OCI-M2 (cell line): Measurements from ENCODE around the gene MGLL.

Experiments
- DNase-seq: peaks from one replicate; lab custom pipeline; 2025; ENCODE audit not compliant: unreplicated experiment; lab: John Stamatoyannopoulos, UW

The MGLL gene

DNA sequence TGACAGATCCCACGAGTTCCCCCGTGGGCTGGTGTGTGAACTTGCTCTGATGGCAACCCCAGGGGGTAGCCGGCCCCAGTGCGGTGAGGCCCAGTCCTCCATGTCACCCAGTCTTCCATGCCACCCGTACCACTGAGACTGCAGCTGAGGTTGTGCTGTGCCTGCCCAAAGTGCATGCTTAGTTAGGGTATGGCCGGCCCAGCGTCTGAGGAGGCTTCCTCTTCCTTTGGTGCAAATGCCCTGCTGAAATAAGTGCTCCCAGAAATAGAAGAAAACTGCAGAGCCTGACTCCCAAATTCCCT lies 31.5 kb downstream of the MGLL start:
- DNase-seq, result no peak

DNA sequence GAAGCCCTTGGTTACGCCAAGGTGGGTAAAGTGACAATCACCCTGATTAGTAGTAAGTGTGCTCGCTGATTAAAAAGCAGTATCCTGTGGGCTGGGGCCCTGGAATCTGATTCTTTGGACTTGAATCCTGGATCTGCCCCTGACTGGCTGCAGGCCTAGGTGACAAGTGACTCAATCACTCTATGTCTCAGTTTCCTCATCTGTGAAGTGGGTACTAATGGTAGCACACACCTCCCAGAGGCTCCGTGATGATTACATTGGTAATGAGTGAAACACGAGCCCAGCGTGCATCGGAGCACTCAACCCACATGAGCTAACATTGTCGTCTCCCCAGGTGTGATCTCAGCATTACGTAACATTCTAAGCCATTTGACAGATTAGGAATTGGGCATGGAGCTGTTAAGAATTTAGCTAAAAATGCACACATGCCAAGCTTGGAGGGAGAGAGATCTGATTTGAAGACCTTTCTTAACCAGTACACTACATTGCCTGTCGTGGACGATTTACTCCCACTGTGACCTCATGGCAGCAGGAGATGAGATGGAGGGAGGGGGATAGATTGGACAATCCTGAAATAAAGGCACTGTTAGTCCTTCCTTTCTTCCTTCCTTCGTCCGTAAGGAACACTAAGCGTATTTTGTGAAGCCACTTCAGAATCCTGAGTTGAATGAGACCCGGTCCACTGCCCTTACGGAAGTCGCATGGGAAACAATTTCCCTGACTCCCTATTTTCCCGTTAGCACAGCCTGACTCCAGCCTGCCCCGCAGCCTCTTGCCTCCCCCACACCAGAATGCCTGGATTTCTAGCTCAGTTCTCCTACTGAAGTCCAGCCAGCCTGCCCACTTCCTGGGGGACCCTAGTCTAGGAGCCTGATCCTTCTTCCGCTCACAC lies 32.1 kb downstream of the MGLL start:
- DNase-seq, result no peak

DNA sequence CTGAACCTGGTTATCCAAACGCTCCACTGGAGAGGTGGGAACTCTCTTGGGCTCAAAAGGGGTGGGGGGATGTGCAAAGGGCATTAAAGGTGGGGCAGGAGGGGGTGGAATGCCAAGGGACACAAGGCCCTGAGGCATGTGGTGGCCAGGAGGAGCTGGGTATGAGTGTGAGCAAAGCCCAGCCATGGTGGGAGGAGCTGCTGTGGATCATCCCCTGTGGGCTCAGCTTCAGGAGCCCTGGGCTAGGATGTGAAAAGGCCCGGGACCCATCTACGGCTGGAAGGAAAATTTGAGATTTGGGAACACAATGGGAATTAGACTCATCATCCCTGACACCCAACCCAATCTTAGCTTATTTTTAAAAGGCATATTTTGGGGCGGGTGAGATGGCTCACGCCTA lies 33.3 kb downstream of the MGLL start:
- DNase-seq, result no peak

DNA sequence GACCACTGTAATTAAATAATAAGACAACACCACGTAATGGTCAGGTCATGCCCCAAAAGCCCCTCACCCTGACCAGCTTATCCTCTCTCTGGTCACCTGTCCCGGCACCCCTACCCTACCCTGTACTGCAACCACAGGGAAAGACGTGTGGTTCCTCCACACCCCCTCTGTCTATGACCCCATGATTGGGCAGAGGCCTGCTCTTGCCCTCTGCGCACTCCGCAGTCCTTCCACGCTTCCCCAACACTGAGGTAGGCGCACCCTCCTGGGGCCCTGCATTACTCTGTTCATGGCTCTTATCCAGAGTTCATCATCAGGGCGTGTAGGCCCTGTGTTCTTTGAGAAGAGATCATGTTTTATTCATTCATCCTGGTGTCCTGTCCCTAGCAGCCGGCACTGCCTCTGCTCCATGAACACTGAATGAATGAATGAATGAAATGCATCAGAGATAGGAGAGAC lies 33.8 kb downstream of the MGLL start:
- no peak for DNase-seq

DNA sequence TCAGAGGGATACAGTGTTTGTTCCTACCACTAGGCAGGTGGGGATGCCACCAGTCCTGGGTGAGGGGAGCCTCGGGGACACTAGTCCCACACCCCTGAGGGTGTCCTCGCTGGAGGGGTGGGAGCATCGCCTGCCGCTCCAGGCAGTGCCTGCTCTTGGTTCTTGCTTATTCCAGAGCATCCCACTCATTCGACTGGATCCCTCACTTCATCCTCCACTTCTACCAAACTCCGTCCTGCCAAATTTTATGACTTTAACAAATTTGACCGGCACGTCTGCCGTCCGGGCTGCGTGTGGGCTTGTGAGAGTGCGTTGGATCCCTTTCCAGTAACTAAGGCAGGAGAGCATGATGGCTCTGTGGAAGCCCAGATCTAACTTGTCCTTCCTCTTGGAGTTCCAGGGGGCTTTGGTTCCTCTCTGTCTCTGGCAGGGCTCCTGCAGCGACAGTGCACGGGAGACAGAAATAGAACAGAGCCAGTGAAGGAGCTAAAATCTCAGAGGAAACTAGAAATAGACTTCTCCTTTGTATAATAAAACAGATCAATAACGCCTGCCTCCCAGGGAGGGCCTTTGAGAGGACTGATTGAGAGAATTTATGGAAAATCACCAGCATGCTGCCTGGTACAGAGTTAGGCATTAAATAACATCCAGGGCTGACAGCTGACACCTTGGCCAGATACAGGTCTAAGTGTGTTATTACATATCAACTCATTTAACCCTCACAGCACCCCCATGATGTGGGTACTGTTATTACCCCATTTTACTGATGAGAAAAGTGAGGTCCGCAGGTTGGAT lies 34.5 kb downstream of the MGLL start:
- no peak for DNase-seq

DNA sequence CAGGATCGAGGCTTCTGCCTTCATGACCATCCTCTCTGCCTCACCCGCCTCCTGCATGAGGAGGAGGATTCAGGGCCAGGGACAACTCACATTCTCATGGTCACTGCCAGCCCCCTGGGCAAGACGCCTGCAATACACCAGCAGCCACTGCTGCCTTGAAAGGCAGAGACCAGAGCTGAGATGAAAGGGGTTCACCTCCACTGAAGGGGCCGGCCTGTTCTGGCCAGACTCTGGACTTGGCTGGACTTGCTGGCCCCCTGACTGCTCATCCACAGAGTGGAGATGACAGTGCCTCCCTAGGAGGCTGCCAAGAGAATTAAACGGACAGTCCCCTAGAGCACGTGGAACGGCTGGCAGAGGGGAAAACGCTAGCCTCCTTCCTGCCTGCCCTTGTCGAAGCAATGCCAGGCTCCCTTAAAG lies 35.2 kb downstream of the MGLL start:
- no peak for DNase-seq

DNA sequence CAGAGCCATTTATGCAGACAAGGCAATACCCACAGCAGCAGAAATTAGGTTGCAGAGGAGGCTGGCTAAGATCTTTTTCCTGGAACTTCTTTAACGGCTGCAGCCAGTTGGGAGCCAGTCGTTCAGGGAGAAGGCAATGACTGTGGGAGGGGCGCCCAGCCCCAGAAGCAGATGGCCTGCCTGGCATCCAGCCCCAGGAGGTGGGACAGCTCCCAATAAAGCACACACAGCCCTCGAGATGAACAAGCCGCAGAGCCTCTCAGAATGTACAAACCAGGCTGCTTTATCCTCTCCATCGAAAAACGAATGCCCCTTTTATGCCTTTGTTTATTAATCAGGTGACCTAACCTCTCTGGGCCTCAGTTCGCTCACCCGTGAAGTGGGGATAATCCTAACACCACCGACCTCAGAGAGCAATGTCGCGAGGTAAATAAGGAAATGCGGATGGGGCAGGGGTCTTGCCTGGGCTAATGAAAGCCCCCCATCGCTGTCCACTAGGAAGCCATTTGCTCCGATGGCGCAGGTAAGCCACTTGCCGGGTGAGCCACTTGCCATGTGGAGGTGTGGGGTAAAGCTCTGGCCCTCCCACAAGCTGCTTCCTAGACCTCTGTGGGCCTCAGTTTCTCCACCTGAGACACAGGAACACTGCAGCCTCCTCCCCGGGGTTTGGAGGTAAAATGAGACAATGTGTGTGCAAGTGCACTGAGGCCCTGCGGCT lies 35.8 kb downstream of the MGLL start:
- DNase-seq, result no peak

DNA sequence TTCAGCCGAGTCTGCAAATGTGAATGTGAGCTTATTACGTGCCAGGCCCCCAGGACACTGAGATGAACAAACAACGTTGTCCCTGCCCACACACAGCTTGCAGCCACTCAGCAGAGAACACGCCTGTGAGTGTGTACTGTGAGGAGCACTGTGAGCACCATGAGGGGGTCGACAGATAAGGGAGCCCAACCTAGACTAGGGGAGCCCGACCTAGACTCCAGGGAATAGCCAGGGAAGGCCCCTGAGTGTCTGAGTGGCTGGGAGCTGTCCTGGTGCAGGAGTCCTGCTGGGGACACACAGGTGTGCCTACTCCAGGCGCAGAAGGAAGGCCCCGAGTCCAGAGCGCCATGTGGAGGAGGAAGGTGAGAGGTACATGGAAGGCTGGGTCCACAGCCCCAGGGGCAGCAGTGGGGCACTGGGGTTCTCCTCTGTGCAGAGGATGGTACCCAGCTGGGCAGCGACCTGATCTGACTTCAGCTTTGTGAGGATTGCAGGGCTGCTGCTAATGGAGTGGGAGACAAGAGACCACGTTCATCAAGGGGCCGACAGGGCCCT lies 36.5 kb downstream of the MGLL start:
- DNase-seq, result no peak

DNA sequence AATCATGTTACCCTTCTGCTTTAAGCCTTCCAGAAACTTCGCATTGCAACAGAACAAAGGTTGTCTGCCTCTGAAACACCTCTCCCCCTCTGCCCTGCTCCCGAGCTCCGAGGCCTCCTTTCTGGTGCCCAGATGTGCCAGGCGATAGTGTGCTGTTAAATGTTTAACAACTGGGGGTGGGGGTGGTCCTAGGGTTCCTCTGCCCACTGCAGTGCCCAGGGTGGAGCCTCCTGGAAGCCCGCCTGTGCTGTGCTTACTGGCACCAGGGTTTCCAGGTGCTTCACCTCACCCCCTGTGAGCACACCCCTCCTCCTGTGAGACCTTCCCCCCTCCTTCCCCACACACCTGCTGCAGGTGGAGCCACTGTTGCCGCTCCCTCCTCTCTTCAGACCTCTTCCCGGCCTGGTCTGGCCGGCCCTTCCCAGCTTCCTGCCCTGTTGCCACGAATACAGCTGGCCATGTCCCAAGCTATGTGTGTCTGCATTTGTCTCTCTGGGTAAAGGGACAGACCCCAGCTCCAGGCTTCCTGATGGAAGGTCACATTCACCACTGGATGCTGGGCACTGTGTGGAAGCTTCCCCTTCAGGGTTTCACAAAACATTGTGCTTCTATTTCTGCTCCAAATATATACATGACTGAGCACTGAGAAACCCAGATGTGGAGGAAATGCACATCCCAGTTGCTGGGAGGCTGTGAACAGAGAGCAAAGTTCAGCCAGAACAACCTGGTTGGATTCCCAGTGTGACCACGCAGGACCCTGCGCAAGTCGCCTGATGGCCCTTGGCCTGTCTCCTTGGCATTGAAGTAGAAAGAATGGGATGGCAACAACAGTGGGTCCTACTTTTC lies 37.2 kb downstream of the MGLL start:
- DNase-seq, result no peak

DNA sequence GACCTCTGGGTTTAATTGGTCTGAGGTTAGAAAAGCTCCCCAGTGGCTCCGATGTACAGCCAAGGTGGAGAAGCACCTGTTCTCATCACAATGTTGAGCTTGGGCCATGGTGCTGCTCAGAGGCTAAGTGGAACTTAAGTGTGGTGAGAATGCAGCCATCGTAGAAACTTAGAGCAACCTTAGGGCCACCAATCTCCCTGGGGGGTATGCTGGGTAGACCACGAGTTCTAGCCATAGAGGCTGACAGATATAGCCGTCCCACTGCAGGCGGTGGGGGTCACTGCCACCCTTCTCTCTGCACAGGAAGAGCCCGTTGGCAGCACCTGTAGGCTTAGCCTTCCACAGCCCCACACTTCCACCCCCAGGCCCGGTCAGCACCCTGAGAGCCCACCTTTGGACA lies 38.0 kb downstream of the MGLL start:
- no peak for DNase-seq

DNA sequence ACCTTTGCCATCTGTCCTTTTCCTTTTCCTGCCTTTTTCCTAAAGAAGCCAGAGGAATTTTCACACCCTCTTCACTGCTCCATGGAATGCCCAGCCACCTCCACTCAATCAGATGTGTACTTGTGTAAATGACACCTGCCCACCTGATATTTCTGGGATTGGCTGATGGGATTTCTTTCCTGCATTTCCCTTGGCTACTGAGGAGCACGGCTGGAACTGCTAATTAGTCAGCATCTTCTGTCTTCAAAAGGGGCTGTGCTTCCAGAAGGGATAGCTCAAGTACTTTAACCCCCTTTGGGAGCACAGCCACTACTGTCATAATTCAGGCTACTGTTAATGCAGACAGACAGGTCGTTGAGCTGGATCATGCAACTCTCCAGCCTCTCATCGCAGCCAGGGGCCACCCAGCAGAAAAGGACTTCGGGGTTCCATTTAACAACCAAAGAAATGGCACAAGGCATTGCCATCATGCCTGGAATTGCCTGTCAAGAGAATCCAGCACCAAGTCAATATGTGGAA lies 38.6 kb downstream of the MGLL start:
- DNase-seq, result no peak

DNA sequence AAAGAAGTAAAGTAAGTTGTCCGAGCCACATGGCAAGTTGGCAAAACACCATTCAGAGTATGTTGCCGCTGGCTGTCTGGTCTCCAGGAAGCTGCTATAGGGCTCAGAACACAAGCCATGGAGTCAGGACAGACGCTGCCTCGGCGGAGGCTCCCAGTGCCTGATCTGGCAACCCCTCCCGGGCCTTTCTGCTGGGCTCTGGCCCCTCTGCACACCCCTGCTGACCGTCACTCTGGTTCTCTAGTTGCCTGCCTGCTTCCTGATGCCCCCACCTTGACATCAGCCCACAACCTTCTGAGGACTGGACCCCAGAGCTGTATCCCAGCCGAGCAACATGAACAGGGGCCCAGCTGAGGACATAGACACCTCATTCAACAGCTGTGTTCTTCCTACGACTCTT lies 39.1 kb downstream of the MGLL start:
- DNase-seq, result no peak

DNA sequence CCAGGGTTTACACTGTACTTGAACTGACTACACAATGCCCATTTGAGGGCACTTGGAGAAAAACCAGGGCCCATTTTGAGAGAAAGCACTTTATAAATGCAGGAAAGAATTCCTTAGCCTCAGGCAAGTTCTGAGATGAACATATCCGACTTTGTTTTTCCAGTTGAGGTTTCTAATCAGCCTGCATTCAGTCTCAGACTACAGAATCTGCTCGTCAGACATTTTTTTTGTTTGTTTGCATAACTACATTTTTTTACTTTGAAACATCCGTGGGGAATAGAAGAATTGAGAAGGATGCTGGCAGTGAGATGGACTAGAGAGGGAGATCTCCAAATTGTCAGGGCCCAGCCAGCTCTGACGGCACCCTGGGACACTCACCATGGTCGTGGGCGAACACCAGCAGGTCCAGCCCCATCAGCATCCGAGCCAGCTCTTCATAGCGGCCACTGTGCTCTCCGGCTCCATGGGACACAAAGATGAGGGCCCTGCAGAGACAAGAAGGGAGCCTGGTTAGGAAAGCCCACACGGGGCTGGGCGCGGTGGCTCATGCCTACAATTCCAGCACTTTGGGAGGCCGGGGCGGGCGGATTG lies 40.8 kb downstream of the MGLL start:
- no peak for DNase-seq

DNA sequence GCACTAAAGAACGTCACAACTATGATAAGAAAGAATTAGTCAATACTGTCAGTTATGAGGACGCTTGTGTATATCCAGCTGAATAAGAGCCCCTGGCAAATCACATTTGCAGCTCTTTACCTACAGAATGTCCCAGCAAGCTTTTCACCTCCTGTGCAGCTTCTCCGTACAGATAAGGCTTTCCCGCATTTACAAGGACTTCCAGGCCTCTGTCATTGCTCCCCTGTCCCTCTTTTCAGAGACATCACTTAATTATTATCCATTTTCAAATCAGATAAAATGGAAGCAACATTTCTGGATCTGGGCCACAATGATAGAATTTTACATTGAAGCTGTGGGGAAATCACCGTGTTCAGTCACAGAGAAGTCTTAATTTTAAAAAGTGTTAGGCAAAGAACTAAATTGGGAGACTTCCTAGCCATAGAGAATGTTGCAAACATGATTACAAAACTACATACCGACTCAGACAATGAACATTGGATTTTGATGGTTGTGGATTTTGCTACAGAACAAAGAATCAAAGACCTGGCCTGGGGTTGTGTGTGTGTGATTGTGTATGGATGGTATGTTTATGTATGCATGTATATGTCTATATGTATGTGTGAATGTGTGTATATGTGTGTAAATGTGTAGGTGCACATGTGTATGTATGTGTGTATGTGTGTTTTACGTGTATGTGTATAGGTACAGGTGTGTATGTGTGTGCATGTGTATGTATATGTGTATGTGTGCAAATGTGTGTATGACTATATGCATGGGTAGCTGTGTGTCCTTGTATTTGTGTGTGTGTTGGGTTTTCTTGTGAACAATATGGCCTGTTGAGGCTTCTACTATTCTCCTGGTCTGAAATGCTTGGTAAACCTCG lies 41.5 kb downstream of the MGLL start:
- no peak for DNase-seq

DNA sequence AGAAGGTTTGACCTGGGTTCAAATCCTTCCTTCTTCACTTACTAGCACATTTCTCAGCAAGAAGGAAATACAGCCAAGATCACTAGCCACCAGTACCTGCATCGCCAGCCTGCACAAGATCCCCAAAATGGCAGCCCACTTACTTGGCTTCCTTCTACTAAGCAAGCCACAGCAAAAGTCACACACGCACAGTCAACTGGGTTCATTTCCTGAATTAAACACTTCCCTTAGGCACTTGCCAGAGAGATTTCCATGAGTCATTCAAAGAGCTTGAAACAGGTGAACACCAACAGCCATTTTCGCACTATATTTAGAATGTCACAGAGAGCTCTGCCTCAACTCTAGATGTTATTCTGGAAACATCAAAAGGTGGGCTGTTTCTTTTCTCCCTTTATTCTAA lies 42.6 kb downstream of the MGLL start:
- DNase-seq, result no peak

DNA sequence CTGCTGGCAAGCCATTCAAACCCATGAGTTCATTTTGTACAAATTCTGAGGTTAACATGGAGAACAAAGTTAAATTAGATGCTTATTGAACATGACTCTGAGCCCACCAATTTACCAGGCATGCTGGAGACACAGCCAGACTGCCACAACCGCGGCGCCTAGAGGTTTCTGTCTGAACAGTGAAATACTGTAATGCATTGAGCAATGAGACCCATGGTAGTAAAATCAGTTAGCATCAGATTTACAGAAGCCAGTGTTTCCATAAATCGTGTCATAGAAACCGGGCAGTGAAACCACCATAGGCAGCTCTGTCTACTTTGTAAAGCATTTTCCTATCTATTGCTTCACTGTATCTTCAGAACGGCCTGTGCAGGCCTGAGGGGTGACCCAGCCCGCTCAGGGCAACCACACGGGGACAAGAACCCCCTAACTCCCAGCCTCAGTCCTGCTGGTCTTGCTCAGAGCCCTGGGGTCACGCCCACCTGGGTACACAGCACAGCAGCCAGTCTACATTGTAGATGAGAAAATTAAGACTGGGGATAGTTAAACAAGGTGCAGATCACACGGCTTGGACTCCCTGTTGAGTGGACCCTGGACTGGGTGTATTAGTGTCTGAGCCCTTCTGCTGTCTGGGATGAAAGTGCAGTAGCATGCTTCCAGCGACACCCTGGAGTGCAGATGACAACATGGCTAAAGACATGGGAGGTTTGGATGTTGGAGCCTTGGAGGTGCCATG lies 44.2 kb downstream of the MGLL start:
- DNase-seq, result no peak

DNA sequence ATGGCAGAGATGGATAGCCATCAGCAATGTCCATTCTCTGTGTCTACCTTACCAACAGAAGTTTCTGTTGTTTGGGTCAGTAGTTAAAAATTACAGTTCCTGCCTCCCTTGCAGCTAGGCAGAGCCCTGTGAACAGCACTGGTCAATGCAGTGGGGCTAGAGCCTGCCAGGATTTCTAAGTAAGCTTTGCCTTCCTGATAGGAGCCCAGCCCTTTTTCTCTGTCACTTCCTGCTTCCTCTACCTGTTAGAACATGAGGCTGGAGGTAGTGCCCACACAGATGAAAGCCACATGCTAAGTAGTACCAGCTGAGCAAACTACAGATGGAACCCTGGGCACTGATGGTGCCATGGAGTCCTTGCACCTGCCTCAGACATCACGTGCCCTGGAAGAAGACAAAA lies 45.0 kb downstream of the MGLL start:
- DNase-seq, result no peak

DNA sequence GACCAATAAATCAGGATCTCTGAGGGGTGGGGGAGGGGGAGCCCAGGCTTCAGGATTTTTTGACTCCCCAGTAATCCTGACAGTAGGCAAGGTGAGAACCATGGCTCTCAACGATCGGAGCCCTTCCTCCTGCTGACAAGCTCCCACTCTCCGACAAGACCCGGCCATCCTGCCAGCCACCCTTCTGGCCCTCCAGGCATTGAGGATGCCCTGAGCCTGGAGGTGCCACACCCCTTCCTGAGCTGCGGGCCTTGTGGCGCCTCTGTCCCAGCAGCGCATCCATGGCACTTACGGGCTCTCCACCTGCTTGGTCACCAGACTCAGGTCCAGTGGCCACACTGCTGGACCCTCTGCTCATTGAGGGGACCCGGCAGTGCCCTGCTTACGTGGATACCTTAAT lies 46.0 kb downstream of the MGLL start:
- DNase-seq, result no peak
